ENCODE measurements around the gene TIRAP. TPM values are rescaled to one million over a fixed set of nuclear protein-coding genes. Genes with fewer than 3 reads are reported as not detected.

Gene TIRAP
- total and polyA plus RNA-seq, 9 of the 15 experiments (the other 6 are each of a cell fraction or from before 2014, with no cell fraction given): 0.60 to 8.7 (median 3.7) TPM

GRCh38 chr11:126307706-126308105 is 24.8 kb downstream of the TIRAP start:
- FAIRE-seq: peak; percentile 69
- Histone ChIP-seq H3K79me2 (ENCODE audit: control insufficient read depth, insufficient read depth, low read length) (peaks cover 12% of the 10 kb centered on the region; the same call in 2 of the 3 replicates), H3K4me3 (no peak overlapping the region), H3K36me3 (ENCODE audit: control insufficient read depth, insufficient read depth, low read length) (peaks cover 8% of the 10 kb centered on the region; the same call in 2 of the 3 replicates), H3K4me2 (ENCODE audit: insufficient read depth, low read length) (no peak overlapping the region), H4K20me1 (replicated peaks; ENCODE audit: control insufficient read depth, insufficient read depth, low read length) (no peaks in the 10 kb centered on the region; the same call in 1 of the 2 replicates), H3K9me3 (replicated peaks; ENCODE audit: control insufficient read depth, insufficient read depth, low read depth, low read length) (no peaks in the 10 kb centered on the region), H3K9ac (ENCODE audit: insufficient read depth in 1 of 2, low read depth in 2 of 2, low read length in 2 of 2) (no peak overlapping the region), H3K9me1 (ENCODE audit: control insufficient read depth, insufficient read depth, low read length) (no peaks in the 10 kb centered on the region), H3K4me1 (replicated peaks in 1 of 2; ENCODE audit: control insufficient read depth in 2 of 2, insufficient read depth in 2 of 2, low read length in 2 of 2) (peaks cover 4 to 10% of the 10 kb centered on the region in 2 experiments; a peak in 3 of 5 replicates), H2AFZ (ENCODE audit: low read depth, low read length) (no peak overlapping the region), H3K27me3 (ENCODE audit: control insufficient read depth in 2 of 2, insufficient read depth in 2 of 2, low read length in 2 of 2) (no peaks in the 10 kb centered on the region; a peak in 1 of 5 replicates), H3K27ac (ENCODE audit: extremely low read depth, low read depth, low read length) (no peak overlapping the region)
- peak in 3 of 4 experiments; percentile 36 to 66 (median 39) for DNase-seq (ENCODE audit: extremely low read depth in 1 of 4, low spot score in 3 of 4)
- in situ Hi-C loops (cut with MboI): loop anchor here (25.0 kb wide), 2 partner anchors 105 to 680 kb away; no protein-coding TSS in a partner anchor
- POLR2A ChIA-PET: interaction anchor here (0.7 to 1.0 kb wide), 3 partner anchors 10 to 49 kb away, joined by 3 to 5 read pairs (median 3); no protein-coding TSS in a partner anchor
- TF ChIP-seq MECOM (CRISPR knock-in tag; IDR thresholded peaks at IDR 0.05): no peak
- TF ChIP-seq SMARCA4 (IDR thresholded peaks at IDR 0.05): 0 out of 2 replicates have a peak, but pooled peaks have one; percentile 11
- 0 out of 2 replicates have a peak, but pooled peaks have one; percentile 33 for TF ChIP-seq SMC3 (conservative IDR thresholded peaks at IDR 0.05; ENCODE audit: insufficient read depth, low read depth, low read length)
- no peak for TF ChIP-seq NFRKB (IDR thresholded peaks at IDR 0.05; ENCODE audit: low read depth)
- peak; percentile 21; the same call in 1 of the 2 replicates for TF ChIP-seq REST (IDR thresholded peaks at IDR 0.05; ENCODE audit: borderline replicate concordance)
- no peak for TF ChIP-seq REST (CRISPR knock-in tag; IDR thresholded peaks at IDR 0.05; ENCODE audit: low read depth)
- TF ChIP-seq CTCF (IDR thresholded peaks at IDR 0.05 in 2 of 3, conservative IDR thresholded peaks at IDR 0.05 in 1 of 3; ENCODE audit: insufficient read depth in 2 of 3, low read depth in 1 of 3, low read length in 3 of 3): peak; percentile 49 to 69 (median 50)
- peak; percentile 32 to 70; a peak in 3 of 4 replicates for TF ChIP-seq RAD21 (CRISPR knock-in tag; conservative IDR thresholded peaks at IDR 0.05 in 1 of 2, IDR thresholded peaks at IDR 0.05 in 1 of 2)
- intact Hi-C loops (cut with micrococcal nuclease): loop anchor here (5.0 kb wide), 2 partner anchors 385 to 410 kb away; no protein-coding TSS in a partner anchor
- no TSS peak for BruUV-seq (replicated peaks)
- peak; percentile 8; the same call in 1 of the 3 replicates for ATAC-seq
- CTCF ChIA-PET (ENCODE audit: low intra/inter-chr PET ratio): interaction anchor here (0.7 to 1.1 kb wide), 2 partner anchors 54 to 84 kb away, joined by 3 read pairs; no protein-coding TSS in a partner anchor
- WGBS (ENCODE audit: insufficient coverage, low coverage, missing lambda C conversion rate): 30% methylated on average over 5 of the region's 5 CpGs

Measured in K562 (cell line).